ENCODE measurements around the gene REXO5.

The REXO5 gene

GRCh38 chr16:20886320-20886719 is 80.0 kb downstream of the REXO5 start:
- TF ChIP-seq CTCF (IDR thresholded peaks at IDR 0.05; ENCODE audit: low read length, missing control alignments) = no peak
- no peak for DNase-seq (ENCODE audit: low read depth)
- H3K4me3 ChIP-seq (replicated peaks; ENCODE audit: low read depth, low read length) = no peak overlapping the region

- no peak for DNase-seq (ENCODE audit: low read depth)
- H3K4me3 ChIP-seq (replicated peaks; ENCODE audit: low read depth, low read length) = no peak overlapping the region
Observed at GRCh38 chr16:20887207-20887606, 80.9 kb downstream of the REXO5 start.

GRCh38 chr16:20889625-20890275 is 83.4 kb downstream of the REXO5 start:
- H3K4me3 ChIP-seq (replicated peaks; ENCODE audit: low read depth, low read length) = no peak overlapping the region
- DNase-seq (ENCODE audit: low read depth) = no peak
- no peak for TF ChIP-seq CTCF (IDR thresholded peaks at IDR 0.05; ENCODE audit: low read length, missing control alignments)

More at GRCh38 chr16:20887207-20887606, 80.9 kb downstream of the REXO5 start:
- TF ChIP-seq CTCF (IDR thresholded peaks at IDR 0.05; ENCODE audit: low read length, missing control alignments) = no peak

GRCh38 chr16:20894388-20894787 is 88.1 kb downstream of the REXO5 start:
- no peak for TF ChIP-seq CTCF (IDR thresholded peaks at IDR 0.05; ENCODE audit: low read length, missing control alignments)
- H3K4me3 ChIP-seq (replicated peaks; ENCODE audit: low read depth, low read length) = no peak overlapping the region
- no peak for DNase-seq (ENCODE audit: low read depth)

GRCh38 chr16:20897253-20897897 is 91.0 kb downstream of the REXO5 start:
- peak; percentile 72 for DNase-seq (ENCODE audit: low read depth)
- H3K4me3 ChIP-seq (replicated peaks; ENCODE audit: low read depth, low read length) = peak overlapping the region; percentile 82
- no peak for TF ChIP-seq CTCF (IDR thresholded peaks at IDR 0.05; ENCODE audit: low read length, missing control alignments)

- no peak for TF ChIP-seq CTCF (IDR thresholded peaks at IDR 0.05; ENCODE audit: low read length, missing control alignments)
- peak overlapping the region; percentile 82 for H3K4me3 ChIP-seq (replicated peaks; ENCODE audit: low read depth, low read length)
- DNase-seq (ENCODE audit: low read depth) = no peak
Observed at GRCh38 chr16:20897922-20898321, 91.6 kb downstream of the REXO5 start.

GRCh38 chr16:20899071-20899470 is 92.7 kb downstream of the REXO5 start:
- no peak for TF ChIP-seq CTCF (IDR thresholded peaks at IDR 0.05; ENCODE audit: low read length, missing control alignments)
- peak overlapping the region; percentile 82 for H3K4me3 ChIP-seq (replicated peaks; ENCODE audit: low read depth, low read length)
- peak; percentile 80 for DNase-seq (ENCODE audit: low read depth)
